ENCODE measurements around the gene REP15. TPM values are rescaled to one million over a fixed set of nuclear protein-coding genes. Genes with fewer than 3 reads are reported as not detected.

REP15 gene
- total RNA-seq, 1 donor from 2014 or later, result 0.53 TPM

DNA sequence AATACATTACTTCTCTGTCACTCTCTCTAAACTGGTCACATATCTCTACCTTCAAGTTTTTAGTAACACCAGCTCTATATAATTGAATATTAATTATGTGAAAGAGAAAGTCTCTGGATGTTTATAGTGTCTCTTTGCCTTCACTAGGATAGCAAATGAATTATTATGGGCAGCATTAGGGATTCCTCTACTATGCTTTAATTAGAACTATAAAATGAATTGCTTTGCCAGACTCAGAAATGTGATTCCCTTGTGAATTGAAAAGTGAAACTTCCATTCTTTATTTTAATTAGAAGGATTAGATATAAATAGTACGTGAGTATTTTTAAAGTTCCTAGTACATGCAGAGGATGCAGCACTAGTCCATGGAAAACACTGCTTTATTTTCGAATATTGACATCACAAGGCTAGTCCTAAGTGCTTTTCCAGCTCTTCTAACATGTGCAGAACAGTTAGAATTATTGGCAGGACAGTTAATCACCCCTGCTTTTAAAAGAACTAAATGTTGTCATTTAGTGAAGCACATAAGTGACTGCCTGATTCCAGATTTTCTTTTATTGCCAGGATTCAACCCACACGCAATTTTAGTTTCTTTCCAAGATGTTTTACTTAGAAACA lies 23.0 kb upstream of the REP15 start:
- no peaks in the 10 kb centered on the region for H3K27me3 ChIP-seq (ENCODE audit: control insufficient read depth, insufficient read depth, low read length)
- peaks cover 9% of the 10 kb centered on the region for H3K36me3 ChIP-seq (ENCODE audit: control insufficient read depth, insufficient read depth, low read length)
- H3K4me3 ChIP-seq (ENCODE audit: low read depth, low read length), result no peak overlapping the region
- TF ChIP-seq, protein P1, sequence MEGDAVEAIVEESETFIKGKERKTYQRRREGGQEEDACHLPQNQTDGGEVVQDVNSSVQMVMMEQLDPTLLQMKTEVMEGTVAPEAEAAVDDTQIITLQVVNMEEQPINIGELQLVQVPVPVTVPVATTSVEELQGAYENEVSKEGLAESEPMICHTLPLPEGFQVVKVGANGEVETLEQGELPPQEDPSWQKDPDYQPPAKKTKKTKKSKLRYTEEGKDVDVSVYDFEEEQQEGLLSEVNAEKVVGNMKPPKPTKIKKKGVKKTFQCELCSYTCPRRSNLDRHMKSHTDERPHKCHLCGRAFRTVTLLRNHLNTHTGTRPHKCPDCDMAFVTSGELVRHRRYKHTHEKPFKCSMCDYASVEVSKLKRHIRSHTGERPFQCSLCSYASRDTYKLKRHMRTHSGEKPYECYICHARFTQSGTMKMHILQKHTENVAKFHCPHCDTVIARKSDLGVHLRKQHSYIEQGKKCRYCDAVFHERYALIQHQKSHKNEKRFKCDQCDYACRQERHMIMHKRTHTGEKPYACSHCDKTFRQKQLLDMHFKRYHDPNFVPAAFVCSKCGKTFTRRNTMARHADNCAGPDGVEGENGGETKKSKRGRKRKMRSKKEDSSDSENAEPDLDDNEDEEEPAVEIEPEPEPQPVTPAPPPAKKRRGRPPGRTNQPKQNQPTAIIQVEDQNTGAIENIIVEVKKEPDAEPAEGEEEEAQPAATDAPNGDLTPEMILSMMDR (IDR thresholded peaks at IDR 0.05; ENCODE audit: insufficient read depth, low read length, severe bottlenecking), result no peak
- DNase-seq (ENCODE audit: low read depth), result no peak
- FAIRE-seq, result no peak

DNA sequence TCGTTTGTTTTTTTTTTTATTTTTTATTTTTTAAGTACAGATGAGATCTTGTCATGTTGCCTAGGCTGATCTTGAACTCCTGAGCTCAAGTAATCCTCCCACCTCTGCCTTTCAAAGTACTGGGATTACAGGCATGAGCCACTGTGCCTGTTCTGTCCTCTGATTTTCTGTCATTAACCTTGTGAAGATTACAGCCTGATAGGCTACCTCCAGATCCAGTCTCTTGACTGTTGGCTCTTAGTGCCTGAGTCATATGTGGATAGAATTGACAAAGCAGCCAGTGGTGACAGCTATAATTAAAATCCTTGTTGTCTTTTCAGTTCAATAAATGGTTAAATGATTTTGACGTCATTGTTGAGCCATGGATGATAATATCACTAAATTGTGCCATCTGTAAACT lies 21.3 kb upstream of the REP15 start:
- H3K36me3 ChIP-seq (ENCODE audit: control insufficient read depth, insufficient read depth, low read length), result peaks cover 9% of the 10 kb centered on the region
- FAIRE-seq, result no peak
- no peak overlapping the region for H3K4me3 ChIP-seq (ENCODE audit: low read depth, low read length)
- H3K27me3 ChIP-seq (ENCODE audit: control insufficient read depth, insufficient read depth, low read length), result no peaks in the 10 kb centered on the region
- TF ChIP-seq, protein P1 (IDR thresholded peaks at IDR 0.05; ENCODE audit: insufficient read depth, low read length, severe bottlenecking), result no peak
- no peak for DNase-seq (ENCODE audit: low read depth)

DNA sequence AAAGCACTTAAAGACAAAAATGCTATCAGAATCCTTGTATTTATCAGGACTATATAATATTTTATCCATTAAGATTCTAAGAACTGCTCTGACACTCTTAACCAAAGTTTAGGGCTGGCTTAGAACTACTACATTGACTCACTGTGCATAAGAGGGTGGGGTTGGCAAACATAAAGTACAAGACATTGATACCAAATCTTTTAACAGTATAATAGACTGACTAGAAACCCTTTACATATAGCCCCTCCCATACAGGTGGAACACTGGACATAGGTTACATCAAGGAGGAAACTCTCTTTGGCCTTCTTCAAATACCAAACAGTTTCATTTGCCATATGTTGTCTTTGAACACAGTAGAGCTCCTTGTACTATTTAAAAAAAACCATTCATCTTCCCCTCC lies 15.6 kb upstream of the REP15 start:
- Histone ChIP-seq H3K36me3 (ENCODE audit: control insufficient read depth, insufficient read depth, low read length) (peaks cover 20% of the 10 kb centered on the region), H3K27me3 (ENCODE audit: control insufficient read depth, insufficient read depth, low read length) (no peaks in the 10 kb centered on the region), H3K4me3 (ENCODE audit: low read depth, low read length) (no peak overlapping the region)
- no peak for FAIRE-seq
- TF ChIP-seq, protein P1 (IDR thresholded peaks at IDR 0.05; ENCODE audit: insufficient read depth, low read length, severe bottlenecking), result no peak
- DNase-seq (ENCODE audit: low read depth), result no peak

DNA sequence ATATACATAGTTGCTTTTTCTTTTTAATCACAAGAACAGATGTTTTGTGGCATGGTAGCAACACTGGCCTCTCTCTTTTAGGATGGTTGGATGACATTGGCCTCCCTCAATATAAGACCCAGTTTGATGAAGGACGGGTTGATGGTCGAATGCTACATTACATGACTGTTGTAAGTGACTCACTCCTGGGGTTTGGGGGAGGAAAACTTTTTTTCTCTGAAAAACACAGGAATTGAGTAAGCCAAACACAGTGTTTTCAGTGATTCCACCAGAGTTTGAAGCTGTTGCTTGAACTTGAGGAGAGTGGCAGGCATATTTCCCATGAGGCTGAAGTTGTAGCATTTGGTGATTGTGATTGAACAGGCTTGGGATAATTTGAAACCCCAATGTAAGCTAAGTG lies 13.7 kb upstream of the REP15 start:
- Histone ChIP-seq H3K36me3 (ENCODE audit: control insufficient read depth, insufficient read depth, low read length) (peaks cover 22% of the 10 kb centered on the region), H3K4me3 (ENCODE audit: low read depth, low read length) (no peak overlapping the region), H3K27me3 (ENCODE audit: control insufficient read depth, insufficient read depth, low read length) (no peaks in the 10 kb centered on the region)
- TF ChIP-seq, protein P1 (IDR thresholded peaks at IDR 0.05; ENCODE audit: insufficient read depth, low read length, severe bottlenecking), result no peak
- no peak for FAIRE-seq
- no peak for DNase-seq (ENCODE audit: low read depth)

DNA sequence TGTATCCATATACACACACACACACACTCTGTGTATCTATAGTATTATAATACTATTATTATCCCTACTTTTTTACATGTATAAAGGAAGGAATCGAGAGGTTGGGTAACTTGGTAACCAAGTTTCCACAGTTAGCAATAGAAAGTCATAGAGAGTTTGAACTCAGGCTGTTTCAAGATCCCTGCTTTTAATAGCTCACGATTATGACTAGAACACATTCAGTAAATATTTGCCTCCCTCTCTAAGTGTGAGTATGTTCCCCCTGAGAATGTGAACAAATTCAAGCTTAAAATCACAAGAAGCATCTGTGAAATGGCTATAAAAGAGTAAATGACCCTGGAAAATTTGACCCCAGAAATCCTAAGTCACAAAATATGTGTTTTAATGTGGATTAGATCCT lies 11.0 kb upstream of the REP15 start:
- Histone ChIP-seq H3K4me3 (ENCODE audit: low read depth, low read length) (no peak overlapping the region), H3K36me3 (ENCODE audit: control insufficient read depth, insufficient read depth, low read length) (peaks cover 25% of the 10 kb centered on the region), H3K27me3 (ENCODE audit: control insufficient read depth, insufficient read depth, low read length) (no peaks in the 10 kb centered on the region)
- FAIRE-seq (no peak), DNase-seq (ENCODE audit: low read depth) (no peak)
- TF ChIP-seq, protein P1 (IDR thresholded peaks at IDR 0.05; ENCODE audit: insufficient read depth, low read length, severe bottlenecking), result no peak

DNA sequence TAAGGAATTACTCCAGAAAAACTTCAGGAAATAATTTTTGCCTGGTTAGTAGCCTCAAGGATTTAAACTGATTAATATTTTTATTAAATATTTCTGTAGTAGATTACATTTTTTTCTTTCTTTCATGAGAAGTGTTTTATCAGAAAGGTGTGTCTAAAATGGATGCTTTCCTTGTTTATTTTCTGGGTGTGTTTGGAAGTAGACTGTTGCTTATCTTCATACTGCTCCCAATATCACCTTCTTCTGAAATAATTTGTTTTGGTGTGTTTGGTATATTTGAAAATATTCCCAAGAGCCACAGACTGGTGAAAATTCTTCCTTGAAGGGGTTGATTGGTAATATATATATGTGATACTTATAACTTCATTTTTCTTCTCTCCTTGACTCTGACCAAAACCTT lies 10.1 kb upstream of the REP15 start:
- FAIRE-seq, result no peak
- TF ChIP-seq, protein P1 (IDR thresholded peaks at IDR 0.05; ENCODE audit: insufficient read depth, low read length, severe bottlenecking), result no peak
- H3K36me3 ChIP-seq (ENCODE audit: control insufficient read depth, insufficient read depth, low read length), result peaks cover 26% of the 10 kb centered on the region

More for the DNA sequence above, 10.1 kb upstream of the REP15 start:
- no peak for DNase-seq (ENCODE audit: low read depth)
- H3K4me3 ChIP-seq (ENCODE audit: low read depth, low read length), result no peak overlapping the region
- H3K27me3 ChIP-seq (ENCODE audit: control insufficient read depth, insufficient read depth, low read length), result no peaks in the 10 kb centered on the region
